ENCODE data around the gene PLIN1.

DNA sequence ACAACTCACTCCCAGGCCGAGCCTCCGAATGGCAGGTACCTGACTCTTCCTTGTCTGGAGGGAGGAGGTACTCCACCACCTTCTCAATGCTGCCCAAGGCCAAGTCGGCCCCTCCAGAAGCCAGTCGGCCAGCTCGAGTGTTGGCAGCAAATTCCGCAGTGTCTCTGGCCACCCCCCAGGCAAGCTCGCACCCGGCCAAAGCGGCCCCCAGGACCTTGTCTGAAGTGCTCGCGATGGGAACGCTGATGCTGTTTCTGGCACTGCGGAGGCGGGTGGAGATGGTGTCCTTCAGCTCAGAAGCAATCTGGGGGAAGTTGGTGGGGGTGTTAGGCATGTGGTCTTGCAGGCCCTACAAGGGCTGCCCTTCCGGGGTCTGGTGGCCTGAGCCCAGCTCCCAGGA, 9.2 kb downstream of the PLIN1 start:
- TF ChIP-seq POLR2AphosphoS5 (IDR thresholded peaks at IDR 0.05; ENCODE audit: control insufficient read depth, insufficient read depth, low read depth, low read length) (no peak), TARDBP (IDR thresholded peaks at IDR 0.05) (no peak), HCFC1 (IDR thresholded peaks at IDR 0.05; ENCODE audit: low read depth, low read length) (no peak), NFE2L1 (tag; IDR thresholded peaks at IDR 0.05; ENCODE audit: borderline replicate concordance, low read depth) (no peak), SNRNP70 (optimal IDR thresholded peaks at IDR 0.05; ENCODE audit: low read depth, low read length) (no peak), EP300 (IDR thresholded peaks at IDR 0.05; ENCODE audit: low read length) (no peak)
- TF ChIP-seq, protein P1, sequence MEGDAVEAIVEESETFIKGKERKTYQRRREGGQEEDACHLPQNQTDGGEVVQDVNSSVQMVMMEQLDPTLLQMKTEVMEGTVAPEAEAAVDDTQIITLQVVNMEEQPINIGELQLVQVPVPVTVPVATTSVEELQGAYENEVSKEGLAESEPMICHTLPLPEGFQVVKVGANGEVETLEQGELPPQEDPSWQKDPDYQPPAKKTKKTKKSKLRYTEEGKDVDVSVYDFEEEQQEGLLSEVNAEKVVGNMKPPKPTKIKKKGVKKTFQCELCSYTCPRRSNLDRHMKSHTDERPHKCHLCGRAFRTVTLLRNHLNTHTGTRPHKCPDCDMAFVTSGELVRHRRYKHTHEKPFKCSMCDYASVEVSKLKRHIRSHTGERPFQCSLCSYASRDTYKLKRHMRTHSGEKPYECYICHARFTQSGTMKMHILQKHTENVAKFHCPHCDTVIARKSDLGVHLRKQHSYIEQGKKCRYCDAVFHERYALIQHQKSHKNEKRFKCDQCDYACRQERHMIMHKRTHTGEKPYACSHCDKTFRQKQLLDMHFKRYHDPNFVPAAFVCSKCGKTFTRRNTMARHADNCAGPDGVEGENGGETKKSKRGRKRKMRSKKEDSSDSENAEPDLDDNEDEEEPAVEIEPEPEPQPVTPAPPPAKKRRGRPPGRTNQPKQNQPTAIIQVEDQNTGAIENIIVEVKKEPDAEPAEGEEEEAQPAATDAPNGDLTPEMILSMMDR (IDR thresholded peaks at IDR 0.05 in 2 of 3, conservative IDR thresholded peaks at IDR 0.05 in 1 of 3; ENCODE audit: insufficient read depth in 2 of 3, low read depth in 1 of 3, low read length in 3 of 3) = no peak
- TF ChIP-seq, protein P2, sequence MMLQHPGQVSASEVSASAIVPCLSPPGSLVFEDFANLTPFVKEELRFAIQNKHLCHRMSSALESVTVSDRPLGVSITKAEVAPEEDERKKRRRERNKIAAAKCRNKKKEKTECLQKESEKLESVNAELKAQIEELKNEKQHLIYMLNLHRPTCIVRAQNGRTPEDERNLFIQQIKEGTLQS (IDR thresholded peaks at IDR 0.05) = no peak
- TF ChIP-seq, protein P2 (CRISPR knock-in tag; conservative IDR thresholded peaks at IDR 0.05) = no peak
